ENCODE measurements around the gene STX16.

DNA sequence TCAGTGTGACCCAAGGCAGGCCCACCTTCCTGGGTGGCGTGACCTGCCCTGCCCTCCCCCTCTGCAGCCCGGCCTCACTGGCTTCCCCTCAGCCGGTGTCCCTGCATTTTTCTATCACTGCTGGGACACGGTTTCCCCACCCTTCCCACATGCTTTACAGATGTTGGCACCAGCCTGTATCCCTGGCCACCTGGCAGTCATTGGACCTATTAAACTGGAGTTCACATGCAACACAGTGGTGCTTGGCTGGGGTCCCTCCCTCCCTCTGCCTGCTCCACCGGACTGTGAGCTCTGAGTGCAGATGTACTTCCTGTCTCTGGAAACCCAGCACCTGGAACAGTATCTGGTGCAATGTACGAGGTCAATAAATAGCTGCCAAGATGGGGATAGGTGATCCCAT lies 25.5 kb upstream of the STX16 start:
- TF ChIP-seq ZBTB21 (CRISPR knock-in tag; IDR thresholded peaks at IDR 0.05; ENCODE audit: borderline replicate concordance) (no peak), KAT7 (CRISPR knock-in tag; IDR thresholded peaks at IDR 0.05; ENCODE audit: borderline replicate concordance) (no peak), CREM (CRISPR knock-in tag; IDR thresholded peaks at IDR 0.05) (no peak), SP1 (CRISPR knock-in tag; conservative IDR thresholded peaks at IDR 0.05) (no peak), JUN (CRISPR knock-in tag; IDR thresholded peaks at IDR 0.05) (no peak)
- TF ChIP-seq, protein P1, sequence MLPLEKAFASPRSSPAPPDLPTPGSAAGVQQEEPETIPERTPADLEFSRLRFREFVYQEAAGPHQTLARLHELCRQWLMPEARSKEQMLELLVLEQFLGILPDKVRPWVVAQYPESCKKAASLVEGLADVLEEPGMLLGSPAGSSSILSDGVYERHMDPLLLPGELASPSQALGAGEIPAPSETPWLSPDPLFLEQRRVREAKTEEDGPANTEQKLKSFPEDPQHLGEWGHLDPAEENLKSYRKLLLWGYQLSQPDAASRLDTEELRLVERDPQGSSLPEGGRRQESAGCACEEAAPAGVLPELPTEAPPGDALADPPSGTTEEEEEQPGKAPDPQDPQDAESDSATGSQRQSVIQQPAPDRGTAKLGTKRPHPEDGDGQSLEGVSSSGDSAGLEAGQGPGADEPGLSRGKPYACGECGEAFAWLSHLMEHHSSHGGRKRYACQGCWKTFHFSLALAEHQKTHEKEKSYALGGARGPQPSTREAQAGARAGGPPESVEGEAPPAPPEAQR (CRISPR knock-in tag; IDR thresholded peaks at IDR 0.05) = no peak
- TF ChIP-seq, protein P2, sequence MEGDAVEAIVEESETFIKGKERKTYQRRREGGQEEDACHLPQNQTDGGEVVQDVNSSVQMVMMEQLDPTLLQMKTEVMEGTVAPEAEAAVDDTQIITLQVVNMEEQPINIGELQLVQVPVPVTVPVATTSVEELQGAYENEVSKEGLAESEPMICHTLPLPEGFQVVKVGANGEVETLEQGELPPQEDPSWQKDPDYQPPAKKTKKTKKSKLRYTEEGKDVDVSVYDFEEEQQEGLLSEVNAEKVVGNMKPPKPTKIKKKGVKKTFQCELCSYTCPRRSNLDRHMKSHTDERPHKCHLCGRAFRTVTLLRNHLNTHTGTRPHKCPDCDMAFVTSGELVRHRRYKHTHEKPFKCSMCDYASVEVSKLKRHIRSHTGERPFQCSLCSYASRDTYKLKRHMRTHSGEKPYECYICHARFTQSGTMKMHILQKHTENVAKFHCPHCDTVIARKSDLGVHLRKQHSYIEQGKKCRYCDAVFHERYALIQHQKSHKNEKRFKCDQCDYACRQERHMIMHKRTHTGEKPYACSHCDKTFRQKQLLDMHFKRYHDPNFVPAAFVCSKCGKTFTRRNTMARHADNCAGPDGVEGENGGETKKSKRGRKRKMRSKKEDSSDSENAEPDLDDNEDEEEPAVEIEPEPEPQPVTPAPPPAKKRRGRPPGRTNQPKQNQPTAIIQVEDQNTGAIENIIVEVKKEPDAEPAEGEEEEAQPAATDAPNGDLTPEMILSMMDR (IDR thresholded peaks at IDR 0.05) = no peak
- TF ChIP-seq, protein P3, sequence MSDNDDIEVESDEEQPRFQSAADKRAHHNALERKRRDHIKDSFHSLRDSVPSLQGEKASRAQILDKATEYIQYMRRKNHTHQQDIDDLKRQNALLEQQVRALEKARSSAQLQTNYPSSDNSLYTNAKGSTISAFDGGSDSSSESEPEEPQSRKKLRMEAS (CRISPR knock-in tag; IDR thresholded peaks at IDR 0.05) = no peak
- TF ChIP-seq, protein P4, sequence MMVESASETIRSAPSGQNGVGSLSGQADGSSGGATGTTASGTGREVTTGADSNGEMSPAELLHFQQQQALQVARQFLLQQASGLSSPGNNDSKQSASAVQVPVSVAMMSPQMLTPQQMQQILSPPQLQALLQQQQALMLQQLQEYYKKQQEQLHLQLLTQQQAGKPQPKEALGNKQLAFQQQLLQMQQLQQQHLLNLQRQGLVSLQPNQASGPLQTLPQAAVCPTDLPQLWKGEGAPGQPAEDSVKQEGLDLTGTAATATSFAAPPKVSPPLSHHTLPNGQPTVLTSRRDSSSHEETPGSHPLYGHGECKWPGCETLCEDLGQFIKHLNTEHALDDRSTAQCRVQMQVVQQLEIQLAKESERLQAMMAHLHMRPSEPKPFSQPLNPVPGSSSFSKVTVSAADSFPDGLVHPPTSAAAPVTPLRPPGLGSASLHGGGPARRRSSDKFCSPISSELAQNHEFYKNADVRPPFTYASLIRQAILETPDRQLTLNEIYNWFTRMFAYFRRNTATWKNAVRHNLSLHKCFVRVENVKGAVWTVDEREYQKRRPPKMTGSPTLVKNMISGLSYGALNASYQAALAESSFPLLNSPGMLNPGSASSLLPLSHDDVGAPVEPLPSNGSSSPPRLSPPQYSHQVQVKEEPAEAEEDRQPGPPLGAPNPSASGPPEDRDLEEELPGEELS (CRISPR knock-in tag; IDR thresholded peaks at IDR 0.05) = no peak
- TF ChIP-seq, protein P5, sequence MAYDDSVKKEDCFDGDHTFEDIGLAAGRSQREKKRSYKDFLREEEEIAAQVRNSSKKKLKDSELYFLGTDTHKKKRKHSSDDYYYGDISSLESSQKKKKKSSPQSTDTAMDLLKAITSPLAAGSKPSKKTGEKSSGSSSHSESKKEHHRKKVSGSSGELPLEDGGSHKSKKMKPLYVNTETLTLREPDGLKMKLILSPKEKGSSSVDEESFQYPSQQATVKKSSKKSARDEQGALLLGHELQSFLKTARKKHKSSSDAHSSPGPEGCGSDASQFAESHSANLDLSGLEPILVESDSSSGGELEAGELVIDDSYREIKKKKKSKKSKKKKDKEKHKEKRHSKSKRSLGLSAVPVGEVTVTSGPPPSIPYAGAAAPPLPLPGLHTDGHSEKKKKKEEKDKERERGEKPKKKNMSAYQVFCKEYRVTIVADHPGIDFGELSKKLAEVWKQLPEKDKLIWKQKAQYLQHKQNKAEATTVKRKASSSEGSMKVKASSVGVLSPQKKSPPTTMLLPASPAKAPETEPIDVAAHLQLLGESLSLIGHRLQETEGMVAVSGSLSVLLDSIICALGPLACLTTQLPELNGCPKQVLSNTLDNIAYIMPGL (CRISPR knock-in tag; IDR thresholded peaks at IDR 0.05) = no peak
- TF ChIP-seq, protein P6, sequence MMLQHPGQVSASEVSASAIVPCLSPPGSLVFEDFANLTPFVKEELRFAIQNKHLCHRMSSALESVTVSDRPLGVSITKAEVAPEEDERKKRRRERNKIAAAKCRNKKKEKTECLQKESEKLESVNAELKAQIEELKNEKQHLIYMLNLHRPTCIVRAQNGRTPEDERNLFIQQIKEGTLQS (CRISPR knock-in tag; conservative IDR thresholded peaks at IDR 0.05) = no peak

All from WTC11 (cell line).